Left hindlimb (tissue), 1 donor: ENCODE measurements around the gene CNTN4.

Source experiments
- DNase-seq: peaks from one replicate; pipeline ENCODE4 v3.0.0-alpha.2; 2018

CNTN4 gene

GRCh38 chr3:2441558-2441957 lies 342.9 kb downstream of the CNTN4 start:
- no peak for DNase-seq

- no peak for DNase-seq
Observed at GRCh38 chr3:2446146-2446545, 347.5 kb downstream of the CNTN4 start.

DNA sequence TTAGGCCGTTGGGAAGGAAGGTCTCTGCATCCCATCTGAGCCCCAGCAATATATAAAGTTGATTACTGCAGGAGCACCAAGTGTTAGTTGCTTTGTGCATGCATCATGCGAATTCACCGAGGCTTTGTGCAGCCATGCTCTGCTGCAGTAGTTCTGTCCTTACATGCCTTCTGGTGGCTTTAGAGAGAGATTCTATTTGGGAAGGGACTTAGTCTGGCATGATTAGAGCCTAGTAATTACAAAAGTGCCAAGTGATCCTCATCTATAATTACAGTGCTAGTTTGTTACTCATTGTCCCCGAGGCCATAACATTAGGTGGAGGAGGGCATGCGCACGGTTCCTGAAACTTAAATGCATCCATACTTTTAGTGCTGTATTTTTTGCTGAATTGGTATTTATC lies 353.6 kb downstream of the CNTN4 start:
- DNase-seq: no peak

DNA sequence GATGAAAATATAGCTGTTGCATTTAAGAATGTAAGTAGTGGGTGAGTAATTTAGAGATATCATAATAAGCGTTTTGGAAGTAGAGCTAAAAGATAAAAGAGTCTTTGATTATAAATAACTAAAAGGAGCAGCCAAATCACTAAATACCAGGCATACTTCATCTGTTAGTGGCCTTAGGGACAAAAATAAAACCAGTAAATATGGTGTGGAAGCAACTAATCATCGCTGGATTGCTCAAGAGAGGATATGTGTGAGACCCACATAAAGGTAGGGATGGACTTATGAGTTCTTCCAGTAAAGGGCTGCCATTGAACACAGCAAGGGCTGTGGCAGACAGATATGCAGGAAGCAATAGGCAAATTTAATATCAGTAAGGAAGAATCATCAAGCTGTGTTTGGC lies 356.2 kb downstream of the CNTN4 start:
- DNase-seq: no peak

DNA sequence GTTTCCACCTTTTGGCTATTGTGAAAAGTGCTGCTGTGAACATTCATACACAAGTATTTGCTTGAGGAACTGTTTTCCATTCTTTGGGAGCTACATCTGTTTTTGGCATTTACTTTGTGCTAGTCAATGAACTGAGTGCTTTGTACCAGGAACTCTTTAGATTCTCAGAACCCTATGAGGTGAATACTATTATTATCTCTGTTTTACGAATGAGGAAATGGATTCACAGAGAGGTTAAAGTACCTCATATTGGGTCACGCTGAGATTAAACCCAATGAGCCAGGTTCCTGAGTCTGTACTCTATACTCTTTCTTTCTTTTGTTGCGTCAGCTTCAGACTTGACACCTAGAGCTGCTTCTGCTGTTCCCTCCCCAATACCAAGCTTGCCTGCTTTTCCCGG lies 358.1 kb downstream of the CNTN4 start:
- no peak for DNase-seq

GRCh38 chr3:2458816-2459215 lies 360.1 kb downstream of the CNTN4 start:
- DNase-seq: no peak

DNA sequence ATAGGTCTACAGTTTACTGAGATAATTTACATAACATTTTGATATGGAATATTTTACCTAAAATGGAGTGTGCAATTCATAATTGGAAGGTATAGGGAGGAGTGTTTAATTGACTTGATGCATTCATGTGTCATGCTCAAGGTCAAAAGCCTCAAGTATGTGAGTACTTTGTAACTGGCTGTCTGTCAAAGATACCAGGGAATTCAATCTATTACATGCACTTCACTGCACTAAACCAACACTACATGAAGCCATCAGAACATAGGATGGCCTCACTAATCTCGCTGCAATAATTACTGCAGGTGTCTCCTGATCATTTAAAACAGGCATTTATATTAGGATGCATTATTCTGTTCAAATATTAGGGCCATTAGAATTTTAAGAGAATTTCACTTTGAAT lies 367.2 kb downstream of the CNTN4 start:
- DNase-seq: no peak

- no peak for DNase-seq
Observed at GRCh38 chr3:2468816-2469215, 370.1 kb downstream of the CNTN4 start.

GRCh38 chr3:2476996-2477395 lies 378.3 kb downstream of the CNTN4 start:
- DNase-seq: no peak

DNA sequence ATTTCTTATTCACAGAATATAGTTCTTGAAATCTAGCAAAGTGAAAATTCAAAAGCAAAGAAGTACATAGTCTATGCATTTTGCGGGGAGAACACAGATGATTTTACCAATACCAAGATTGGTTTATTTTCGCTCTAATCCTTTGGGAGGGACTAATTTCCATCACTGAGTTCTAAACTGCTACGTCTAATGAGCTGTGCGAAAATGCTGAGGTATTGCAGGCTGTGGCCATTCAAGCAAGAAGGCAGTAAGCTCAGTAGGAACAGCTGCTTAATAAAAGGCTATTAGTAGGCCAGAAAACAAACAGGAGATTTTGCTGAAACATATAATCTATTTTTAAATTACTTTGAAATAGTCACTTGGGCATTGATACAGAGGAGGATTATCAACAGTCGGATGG lies 379.0 kb downstream of the CNTN4 start:
- DNase-seq: no peak

- DNase-seq: no peak
Observed at GRCh38 chr3:2484162-2485026, 385.7 kb downstream of the CNTN4 start.

DNA sequence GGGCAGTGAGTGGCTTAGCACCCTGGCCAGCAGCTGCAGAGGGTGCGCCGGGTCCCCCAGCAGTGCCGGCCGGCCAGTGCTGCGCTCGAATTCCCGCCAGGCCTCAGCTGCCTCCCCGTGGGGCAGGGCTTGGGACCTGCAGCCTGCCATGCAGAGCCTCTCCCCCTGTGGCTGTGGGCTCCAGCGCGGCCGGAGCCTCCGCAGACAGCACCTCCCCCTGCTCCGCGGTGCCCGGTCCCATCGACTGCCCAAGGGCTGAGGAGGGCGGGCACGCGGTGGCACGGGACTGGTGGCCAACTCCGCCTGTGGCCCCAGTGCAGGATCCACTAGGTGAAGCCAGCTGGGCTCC lies 386.3 kb downstream of the CNTN4 start:
- no peak for DNase-seq

DNA sequence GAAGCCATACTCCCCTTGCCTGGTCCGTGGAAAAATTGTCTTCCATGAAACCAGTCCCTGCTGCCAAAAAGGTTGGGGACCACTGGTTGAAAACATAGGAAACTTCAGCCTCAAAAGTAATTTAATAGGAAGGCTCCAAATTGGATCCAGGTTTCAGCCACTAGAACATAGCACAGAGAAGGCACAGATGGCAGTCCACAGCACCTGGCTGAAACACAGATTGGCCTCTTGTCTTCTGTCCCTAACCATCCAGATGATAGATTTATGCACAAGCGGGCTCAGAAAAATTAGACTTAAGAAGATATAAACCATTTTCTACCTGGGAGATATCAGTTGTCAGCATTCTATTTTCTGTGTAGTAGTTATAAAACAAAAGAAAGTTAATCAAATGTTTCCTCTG lies 397.1 kb downstream of the CNTN4 start:
- DNase-seq: no peak

GRCh38 chr3:2504912-2505311 lies 406.2 kb downstream of the CNTN4 start:
- DNase-seq: no peak

DNA sequence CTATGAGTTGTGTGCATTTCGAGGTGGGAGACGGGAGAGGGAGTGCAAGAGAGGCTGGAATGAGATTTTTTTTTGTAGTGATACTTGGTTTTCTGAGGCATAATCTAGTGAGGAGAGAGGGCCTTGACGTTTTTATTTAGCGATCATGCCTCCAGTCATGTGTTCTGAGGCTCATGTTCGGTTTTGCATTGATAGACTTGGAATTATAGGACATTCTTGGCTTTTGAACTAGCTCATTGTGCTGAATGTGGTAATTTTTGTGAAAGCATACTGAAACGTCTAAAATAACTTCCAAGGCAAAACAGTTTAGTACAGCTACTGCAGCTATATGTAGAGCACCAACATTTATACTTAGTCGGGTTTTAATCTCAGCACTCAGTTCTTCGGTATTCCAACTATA lies 408.1 kb downstream of the CNTN4 start:
- no peak for DNase-seq

DNA sequence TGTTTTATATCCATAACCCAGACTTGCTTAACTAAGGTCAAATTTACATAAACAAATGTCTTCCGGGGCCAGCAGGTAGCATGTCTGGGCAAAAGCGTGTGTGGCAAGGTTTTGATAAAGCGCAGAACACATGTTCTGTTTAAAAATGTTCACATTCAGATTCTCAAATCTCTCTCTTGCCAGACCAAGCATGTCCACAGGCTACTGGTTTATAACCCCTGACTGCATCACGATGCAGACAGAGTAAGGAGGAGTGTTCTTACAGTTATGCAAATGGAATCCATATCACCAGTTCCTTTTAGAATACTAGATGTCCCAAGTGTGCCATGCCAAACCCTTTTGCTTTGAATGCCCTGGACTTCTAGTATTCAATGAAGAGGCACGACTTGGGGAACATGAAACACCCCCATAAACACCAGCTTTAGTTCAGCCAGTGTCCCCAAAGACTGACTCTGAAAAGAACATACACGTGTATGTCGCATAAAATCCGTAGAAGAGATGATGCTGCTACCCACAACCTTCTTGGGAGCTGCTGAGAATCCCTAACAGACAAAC lies 412.0 kb downstream of the CNTN4 start:
- DNase-seq: no peak

GRCh38 chr3:2511356-2511755 lies 412.7 kb downstream of the CNTN4 start:
- DNase-seq: no peak

- DNase-seq: no peak
Observed at GRCh38 chr3:2512881-2513280, 414.2 kb downstream of the CNTN4 start.

GRCh38 chr3:2513986-2514385 lies 415.3 kb downstream of the CNTN4 start:
- no peak for DNase-seq

DNA sequence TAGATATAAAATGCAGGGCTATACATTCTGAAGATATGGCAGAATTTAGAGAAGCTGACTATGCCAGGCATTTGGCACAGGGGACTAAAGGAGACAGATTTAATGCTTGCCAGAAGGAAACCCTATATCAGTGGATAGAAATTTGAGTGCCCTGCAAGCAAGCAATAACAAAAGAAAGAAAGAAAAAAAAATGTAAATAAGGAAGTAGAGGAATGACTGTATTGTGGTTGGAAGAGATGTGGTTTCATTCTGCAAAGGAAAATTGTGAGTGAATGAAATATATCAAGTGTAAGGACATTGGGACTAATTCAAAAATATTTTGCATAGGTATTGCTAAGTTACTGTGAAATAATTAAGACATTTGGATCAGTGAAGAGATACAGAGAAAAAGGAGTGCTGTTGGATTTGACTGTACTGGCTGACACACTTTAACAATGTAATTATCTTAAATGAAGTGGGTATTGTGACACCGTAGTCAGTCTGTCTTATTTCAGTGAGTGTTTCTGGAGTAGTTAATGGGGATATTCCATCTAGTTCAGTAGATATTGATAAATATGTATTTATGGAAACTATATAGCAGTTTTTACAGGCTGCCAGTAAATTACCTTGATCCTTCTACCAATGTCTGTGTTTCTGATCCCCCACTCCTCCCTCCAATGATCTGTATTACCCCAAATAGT lies 418.2 kb downstream of the CNTN4 start:
- no peak for DNase-seq

- DNase-seq: no peak
Observed at GRCh38 chr3:2517500-2518172, 419.0 kb downstream of the CNTN4 start.

GRCh38 chr3:2523281-2523836 lies 424.7 kb downstream of the CNTN4 start:
- no peak for DNase-seq

DNA sequence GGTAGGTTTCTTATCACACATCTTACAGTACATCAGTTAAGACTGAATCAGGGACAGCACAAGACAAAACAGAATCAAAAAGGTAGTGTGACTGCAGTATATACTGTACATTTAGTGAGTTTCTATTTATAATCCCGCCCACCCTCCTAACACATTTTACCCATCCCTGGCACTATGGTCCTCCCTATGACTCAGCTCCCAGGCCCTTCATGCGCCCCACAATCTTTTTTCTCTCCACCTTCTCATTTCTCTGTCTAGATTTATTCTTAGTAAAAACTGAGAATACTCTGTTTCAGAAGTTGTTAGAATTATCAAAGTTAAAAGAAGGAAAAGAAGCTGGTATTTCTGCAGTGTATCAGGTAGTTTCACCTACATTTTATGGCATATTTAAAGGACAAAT lies 427.3 kb downstream of the CNTN4 start:
- DNase-seq: no peak
